HG02973 (cell line): ENCODE data around the gene ZNF423.

Source experiments
- ATAC-seq: cut with Tn5 transposase; IDR thresholded peaks from one replicate; pipeline ENCODE4 v1.9.1; 2021; ENCODE audit warnings: moderate library complexity; ENCODE audit not compliant: unreplicated experiment

Gene ZNF423

DNA sequence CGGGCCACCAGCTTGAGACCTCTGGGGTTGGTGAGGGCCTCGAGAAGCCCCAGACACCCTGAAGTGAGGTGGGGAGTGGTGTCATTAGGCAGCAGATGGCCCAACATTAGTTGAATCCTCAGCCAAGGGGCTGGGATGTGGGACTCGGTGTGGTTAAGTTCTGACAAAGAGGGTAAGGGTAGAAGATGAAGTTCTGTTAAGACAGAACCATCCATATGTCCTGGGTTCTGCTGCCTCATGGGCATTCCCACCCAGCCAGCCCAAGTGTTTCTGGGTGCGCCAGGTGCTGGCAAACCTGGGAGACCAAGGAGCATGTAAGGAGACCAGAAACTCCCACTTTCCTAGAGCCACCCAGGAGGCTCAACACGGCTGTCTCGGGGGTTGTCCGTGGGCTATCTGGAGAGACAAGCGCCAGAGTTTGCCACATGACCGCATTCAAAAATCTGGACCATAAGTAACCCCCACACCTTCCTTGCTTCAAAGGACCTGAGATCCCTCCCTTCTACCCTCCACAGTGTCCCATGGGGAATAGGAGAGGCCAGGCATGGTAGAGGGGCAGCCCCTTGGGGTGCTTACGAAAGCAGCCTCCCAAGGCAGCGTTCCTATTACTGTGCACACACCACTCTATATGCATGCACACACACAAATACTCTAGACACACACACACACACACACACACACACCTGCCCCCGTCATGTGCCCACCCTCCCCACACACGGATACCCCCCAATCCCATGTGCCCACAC, 353.6 kb downstream of the ZNF423 start:
- ATAC-seq, result no peak

DNA sequence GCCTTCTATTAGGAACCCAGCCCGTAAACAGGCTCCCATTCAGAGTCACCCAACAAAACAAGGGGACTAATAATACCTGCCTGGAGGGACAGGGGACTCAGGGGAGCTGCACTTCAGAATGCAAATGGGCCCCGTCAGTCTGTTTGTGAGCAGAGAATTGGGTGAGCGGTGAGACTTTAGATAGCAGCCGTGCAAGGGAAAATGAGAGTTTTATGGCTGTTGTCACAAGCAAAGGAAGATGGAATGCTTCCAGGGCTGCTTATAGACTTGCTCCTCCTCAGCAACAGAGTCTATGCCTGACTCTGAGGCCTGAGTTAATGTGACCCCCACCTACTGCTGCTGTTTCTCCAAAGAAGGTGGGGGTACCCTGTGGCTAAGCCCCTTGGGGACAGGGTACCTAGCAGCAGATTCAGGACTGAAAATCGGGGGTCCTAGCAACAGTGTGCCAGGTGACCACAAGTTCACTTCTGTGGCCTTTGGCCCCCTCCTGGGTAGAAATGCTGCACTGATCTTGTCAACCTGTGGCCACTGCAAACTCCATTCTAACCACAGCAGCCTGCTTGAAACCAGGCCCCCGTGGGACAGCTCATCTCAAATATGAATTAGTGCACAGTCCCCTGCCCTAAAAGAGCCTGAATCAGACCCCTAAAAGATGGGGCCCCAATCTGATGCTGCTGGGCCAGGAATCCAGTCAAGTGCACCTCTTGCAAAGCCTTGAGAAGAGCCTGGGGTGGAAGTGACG, 355.9 kb downstream of the ZNF423 start:
- ATAC-seq, result no peak

DNA sequence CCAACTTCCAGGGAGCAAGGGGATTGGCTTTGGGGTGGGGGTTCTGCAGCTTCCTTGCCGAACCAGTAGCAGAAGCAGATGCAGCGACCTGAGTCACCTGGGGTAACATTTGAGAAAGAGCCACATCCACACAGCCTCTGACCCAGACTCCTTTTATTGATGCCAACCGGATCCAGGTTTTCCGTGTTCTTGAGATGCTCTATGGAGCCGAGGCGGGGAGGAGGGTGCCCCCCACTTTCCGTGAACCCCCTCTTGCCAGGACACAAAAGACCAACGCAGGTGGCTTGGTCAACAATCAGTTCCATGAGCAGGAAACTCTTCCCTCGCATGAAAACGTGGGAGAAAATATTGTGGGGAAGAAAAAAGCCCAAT, 356.5 kb downstream of the ZNF423 start:
- ATAC-seq, result no peak

DNA sequence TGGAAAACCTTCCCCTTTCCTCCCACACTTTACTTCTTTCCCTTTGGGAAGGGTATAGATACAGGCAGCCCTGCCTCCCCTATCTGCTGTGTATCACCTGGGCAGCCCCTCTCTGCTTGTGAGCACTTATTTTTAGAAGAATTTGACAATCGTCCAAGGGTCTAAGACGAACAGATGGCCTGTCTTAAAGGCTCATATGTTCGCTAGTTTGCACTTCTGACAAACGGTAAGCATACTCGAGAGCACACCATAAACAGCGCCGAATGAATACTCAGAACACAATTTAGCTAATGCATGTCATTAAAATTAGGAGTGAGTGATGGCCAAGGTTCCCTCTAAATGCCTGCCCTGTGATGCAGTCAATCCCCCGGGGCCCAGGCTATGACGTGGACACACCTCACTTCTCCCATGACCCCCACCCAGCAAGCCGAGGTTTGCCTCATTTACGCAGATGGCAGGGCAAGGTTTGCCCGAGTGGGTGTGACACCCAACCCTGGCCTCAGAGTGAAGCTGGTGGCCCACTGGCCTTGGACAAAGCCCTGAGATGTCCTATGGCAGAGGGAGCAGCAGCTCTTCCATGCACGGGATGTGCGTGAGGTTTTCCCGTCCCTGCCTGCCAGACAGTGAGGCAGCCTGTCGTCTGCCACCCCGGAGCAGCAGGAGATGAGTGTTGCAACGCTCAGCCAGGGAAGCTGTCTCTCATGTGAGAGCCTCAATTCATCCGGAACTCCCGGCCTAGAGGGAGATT, 357.1 kb downstream of the ZNF423 start:
- ATAC-seq, result no peak

DNA sequence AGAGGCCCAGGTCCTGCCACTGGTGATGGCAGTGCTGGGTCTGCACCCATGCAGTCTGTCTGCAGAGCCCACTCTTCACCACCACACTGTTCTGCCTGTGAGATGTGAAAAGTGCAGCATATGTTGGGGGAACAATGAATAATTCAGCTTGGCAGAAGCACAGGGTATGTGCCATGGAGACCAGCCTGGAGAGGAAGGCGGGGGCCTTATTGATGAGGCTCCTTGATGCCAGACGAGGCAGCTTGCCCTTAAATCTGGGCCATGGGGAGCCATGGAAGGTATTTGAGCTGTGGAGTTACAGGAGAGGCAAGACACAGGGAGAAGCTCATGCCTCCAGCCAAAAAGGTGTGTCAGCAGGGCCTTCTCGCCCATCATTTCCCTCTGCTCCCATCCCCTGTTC, 357.6 kb downstream of the ZNF423 start:
- ATAC-seq, result no peak

DNA sequence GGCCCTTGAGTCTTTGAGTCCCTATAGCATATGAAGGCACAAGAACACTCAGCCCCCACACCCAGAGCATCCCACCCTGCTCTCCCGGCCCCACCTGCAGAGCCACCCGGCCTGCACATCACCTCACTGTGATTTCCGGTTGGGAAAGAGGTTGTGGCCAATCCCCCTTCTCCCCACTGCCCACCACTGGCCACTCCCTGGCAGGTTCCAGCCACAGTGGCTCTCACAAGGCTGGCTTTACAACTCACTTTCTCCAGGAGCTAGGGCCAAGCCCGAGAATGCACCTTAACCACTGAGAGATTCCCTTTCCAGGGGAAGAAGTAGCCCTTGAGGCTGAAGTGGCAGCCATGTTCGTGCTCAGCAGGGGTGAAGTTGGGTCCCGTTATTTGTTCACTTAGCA, 358.4 kb downstream of the ZNF423 start:
- no peak for ATAC-seq

DNA sequence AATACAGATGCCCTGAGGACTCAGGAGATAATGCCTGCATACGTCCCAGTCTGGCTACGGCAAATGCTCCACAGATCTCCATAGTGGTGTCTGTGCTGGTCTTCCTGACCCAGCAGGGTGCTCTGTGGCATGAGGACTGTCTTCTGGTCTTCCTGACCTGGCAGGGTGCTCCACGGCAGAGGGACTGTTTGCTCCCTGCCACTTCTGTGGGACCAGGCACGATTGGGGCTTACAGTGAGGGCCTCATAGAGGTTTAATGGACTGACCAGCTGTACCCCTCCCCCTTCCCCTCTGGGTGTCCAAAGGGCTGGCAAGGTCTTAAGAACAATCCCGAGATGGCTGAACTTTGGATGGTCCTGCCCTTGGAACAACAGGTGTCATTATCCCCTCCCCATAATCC, 359.3 kb downstream of the ZNF423 start:
- no peak for ATAC-seq

DNA sequence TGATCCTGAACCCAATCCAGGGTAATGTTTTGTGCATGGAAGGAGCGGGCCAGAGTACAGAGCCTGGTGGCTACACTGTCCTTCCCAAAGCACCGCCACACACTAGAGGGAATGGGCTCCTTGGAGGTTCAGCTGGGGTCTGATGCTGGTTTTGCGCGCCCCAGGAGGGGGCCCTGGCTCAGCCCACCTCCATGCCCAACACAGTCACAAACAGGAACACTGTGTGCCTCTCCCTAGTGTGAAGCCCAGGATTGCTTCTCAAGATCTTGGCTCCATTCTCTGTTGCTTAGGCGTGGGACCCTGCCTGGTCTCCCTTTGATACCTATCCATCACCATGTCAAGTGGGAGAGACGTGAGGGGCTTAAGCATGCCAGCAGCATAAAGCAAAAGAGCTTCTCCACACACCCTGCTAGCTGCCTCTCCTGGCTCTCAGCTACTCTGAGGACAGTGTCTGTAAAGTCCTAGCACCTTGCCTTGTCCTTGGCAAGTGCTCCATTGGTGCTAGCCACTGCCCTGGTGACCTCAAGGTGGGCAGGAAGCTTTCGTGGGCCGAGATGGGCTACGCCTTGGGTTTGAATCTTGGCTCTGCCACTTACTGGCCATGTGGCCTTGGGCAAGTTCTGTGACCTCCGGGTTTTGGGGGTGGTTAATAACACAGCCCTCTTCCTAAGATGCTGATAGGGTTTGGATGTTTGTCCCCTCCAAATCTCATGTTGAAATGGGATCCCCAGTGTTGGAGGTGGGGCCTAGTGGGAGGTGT, 360.1 kb downstream of the ZNF423 start:
- no peak for ATAC-seq

DNA sequence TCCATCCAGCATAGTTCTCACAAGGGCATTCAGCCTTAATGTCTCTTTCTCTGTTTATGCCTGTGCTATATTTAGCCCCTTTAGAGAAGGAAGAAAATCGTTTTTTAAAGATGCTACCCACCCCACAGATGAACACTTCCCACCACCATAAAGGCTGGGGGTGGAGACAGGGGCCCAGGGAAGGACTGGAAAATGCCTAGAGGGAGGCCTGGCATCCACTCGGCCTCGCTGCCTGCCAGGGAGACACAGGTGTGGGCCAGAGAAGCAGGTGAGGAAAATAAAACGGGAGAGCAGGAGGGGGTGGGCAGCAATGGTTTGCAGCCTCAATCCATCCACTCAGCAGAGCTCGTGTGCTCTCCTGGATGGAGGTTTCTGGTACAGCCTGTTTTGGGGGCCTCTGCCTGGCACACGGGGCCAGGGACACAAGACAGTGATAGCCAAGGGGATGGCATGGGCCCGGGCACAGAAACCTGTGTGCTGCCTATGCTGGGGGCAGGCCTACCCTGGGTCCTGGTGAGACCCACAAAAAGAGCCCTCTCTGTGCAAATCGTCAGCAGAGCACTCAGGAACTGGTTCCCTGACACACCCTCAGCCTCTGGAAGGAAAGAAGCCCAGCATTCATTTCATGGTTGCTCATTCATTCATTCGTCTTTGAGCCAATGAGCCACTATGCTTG, 360.9 kb downstream of the ZNF423 start:
- no peak for ATAC-seq

DNA sequence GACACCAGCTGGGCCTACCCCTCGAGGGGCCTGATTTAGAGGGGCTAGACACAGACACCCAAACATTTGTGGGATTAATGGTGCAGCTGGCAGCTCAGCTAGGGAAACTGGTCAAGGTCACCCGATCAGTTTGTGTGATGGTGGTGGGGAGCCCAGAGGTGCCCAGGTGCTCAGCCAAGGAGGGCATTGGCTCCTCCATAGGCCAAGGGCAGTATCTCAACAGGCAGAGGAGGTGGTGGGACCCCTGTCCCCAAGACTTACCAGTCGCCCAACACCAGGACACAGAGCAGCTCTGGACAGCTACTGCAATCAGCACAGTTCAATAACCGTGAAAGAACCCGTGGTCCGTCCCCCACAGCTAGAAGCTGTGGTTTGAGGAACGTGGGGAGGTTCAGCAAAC, 361.4 kb downstream of the ZNF423 start:
- ATAC-seq, result no peak

DNA sequence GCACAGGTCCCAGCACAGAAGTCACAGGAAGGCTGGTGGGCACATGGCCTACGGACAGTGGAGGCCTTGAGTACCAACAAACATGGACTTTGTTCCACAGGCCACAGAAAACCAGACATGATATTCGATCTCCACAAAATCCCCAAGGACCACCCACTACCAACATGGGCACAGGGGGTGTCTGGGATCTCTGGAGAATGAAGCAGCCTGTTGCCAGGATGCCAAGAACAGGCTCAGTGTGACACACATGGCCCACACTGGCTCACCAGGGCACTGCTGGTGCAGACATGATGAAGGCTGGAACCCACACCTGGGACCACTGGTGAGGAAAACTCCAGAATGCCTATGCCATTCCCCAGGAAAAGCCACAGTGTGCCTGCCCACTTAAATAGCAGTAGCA, 362.1 kb downstream of the ZNF423 start:
- no peak for ATAC-seq

DNA sequence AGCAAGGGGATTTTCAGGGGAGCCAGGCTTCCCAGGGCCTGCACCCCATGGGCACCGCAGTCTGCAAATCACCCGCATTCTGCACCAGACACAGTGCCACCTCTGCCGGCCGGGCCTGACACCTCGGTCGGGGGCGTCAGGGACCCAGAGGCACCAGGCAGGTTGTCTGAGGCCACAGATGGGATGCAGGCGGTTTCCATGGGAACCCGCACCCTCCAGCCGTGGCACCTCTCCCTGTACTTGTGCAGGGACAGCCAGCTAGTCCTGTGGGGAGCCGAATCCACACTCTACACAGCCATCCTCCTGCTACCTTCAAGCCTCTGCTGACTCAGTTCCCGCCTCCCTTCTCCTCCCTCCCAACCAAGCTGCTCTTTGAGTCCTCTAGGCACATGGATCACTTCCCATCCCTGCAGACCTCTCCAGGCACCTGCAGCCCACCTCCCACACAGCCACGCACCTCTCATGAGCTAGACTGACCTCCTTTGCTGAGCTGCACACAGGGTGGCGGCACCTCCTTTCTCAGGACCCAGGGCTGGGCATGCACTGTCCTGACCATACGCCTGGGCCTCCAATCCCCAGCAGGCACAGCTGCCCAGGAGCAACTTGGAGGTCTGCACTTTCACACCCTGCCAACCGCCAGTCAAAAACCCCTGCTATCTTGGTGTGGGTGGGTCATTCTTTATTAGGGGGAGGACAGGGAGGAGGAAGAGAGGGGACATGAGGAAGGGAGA, 362.9 kb downstream of the ZNF423 start:
- ATAC-seq, result no peak

DNA sequence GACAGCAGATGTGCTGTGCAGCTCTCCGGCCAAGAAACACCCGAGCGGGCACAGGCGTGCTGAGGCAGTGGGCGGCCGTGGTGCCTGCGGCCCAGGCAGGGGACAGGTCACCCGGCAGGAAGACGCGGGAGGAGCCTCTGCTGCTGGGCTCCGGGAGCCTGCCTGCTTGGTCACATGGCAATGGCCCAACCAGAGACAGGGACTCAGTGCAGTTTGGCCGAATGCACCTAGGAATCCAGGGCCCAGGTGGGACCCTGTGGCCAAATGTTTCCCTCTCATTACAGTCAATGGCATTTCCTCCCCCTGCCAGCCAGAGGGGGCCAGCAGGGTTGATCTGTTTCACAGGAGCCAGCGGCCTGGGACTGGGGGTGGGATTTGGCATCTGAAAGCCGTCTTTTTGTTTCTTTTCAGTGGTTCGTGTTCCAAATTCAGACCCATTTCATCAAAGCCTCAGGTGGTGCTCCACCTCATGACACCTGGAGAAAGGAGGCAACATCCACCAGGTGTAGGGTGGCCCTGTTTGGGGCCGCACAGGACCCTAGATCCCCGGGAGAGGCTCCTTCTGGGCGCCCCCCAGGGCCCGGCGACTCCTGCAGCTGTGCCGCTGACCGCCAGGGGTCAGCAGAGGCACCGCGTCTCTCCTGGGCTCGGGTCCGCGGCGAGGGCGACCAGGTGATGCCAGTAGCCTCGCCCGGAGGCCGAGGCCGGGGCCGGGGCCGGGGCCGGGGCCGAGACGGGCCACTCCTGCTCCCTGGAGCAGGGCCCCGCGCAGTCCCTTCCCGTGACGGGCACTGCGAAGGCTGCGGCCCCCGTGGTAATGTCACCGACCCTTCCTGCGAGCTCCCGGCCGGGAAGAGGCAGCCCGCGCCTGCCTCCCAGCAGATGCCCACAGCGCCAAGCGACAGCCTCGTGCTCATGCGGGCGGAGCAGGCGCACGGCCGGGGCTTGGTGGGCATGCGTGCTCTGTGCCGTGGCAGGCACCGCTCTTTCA, 363.8 kb downstream of the ZNF423 start:
- no peak for ATAC-seq

DNA sequence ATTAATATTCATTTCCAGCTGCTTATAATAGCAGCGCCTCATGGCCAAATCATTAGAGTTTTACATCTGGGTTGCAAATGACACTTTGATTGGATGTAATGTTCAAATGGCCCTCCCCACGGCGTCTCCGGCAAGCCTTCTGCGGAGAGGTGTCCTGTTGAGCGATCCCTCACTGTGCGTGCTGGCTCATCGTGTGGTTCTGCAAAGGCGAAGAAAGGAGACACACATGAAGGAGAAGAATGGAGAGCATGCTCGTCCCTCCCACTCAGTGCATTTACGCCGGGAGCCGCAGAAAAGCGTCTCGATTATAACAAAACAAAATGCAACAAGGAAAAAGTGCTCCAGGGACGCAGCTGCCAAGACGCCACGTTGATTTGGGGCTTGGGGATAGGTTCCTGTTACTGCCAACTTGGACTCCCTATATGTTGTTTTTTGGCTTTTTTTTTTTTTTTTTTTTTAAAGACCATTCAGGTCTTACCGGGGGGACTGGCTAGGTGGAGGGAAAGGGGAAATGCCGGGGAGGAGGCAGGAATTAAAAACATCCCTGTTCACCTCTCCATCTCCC, 364.7 kb downstream of the ZNF423 start:
- ATAC-seq, result no peak

DNA sequence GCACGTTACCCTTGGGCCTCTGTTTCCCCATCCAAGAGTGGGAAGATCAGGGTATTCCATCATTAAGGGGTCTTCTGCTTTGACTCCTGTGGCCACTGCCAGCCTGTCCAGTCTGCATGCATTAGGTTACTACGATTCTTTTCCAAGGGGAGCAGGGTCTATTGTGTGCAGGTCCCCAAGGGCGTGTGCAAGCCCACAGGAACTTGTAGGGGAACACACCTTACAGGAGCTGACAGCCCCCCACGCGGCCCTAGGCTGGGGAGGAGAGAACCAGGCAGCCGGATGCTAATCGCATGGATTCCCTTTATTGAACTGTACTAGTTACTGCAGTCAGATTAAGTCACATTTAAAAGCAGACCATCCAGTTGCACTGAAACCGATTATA, 365.6 kb downstream of the ZNF423 start:
- no peak for ATAC-seq

DNA sequence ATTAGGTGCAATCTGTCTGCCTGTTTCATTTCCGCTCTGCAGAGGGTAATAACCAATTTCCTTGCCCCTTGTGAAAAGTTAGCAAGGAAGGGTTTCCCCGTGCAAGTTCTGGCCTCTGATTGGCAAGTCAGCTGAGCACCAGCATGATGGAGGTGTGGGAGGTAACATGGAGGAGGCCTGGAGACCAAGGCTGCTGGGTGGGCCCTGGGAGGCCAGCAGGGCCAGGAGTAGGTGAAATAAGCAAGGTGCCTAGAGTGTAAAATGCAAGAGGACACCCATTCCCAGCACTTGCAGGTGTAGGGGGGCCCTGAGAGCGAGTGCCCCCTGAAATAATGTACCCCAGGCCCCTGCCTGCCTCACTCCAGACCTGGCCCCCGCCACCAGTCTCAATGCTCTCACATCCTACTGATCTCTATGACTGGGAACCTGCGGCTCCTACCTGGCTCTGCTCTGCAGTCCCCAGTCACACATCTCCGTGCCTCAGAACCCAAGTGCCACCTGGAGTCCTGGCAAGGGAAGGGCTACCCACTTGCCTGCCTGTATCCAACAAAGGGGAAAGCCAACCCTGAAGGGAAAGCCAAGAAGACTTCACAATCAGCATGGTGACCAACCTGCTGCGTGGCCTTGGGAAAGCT, 366.1 kb downstream of the ZNF423 start:
- no peak for ATAC-seq

DNA sequence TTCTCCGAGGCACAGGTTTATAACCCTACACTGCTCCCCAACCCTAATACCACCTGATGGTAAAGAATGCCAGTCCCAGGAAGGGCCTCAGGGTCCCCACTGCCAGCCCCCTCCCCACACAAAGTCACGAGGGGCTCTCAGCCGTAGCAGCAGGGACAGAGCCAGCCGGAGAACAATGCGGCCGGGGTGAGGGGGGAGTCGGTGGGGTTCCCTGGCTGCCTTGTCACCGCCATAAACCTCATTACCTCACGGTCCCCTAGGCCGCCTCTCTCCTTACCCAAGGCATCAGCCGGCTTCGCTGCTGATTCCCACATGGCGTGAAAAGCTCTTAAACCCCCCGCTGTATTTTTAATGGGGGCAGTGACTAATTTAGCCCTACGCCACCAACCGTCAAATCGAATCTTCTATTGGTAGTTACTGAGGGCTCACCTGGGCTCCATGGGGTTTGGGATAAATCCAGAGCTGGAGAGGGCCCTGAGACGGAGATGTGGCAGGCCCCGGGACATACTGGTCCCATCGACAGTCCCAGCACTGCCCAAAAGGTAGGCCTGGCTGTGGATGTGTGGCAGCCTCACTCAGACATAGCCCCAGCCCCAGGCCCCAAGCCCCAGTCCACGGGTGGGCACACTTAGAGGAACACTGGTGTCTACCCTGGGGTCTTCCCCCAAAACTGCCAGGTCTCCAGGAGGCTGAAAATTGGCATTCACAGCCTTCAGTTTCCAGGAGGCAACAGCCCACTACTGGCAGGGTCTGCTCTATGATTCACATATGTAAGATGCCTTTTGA, 367.0 kb downstream of the ZNF423 start:
- ATAC-seq, result no peak
